ENCODE data around the gene NUDT14.

NUDT14 gene

DNA sequence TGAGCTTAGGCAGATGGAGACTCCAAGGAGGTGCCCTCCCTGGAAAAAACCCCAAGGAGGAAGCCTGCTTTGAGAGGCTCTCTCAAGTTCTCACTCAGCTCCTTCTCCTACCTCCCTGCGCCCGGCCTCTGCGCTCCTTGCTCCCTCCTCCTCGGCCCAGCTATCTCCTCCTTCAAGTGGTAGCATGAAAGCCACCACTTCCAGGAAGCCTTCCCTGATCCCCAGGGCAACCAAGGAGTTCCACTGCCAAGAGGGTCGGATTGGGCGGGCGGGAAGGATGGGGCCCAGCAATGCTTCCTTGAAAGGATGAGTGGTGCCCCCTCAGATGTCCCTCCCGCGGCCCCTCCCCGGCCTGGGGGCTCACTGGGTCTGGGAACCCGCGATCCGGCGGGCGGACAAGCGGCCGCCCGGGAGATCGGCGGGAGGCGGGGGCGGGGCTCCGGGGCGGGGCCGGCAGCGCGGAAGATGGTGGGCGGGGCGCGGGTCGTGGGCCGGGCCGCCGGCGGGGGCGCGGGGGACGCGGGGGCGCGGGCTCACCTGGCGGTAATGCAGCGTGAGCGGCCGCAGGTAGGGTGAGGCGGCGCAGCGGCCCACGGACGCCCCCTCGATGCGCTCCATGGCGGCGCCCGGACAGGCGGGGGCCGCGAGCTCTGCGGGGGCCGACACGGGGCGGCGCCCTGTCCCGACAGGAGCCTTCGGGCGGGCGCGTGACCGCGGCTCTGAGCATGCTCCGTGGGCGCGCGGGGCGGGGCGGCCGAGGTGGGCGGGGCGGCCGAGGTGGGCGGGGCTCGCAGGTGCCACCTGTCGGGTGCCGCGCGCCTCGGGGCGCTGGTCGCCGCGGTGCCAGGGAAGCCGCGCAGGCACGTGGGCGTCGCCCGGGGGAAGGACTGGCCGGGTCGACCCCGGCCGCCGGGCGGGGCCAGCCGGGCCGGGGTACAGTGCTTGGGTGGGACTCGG is at the start of gene NUDT14:
TSS of gene NUDT14 (minus strand) at position 721 of the 957 bp plus-strand sequence. CDS start at position 618, 103 bp downstream.
- peak; percentile 74 to 83 for DNase-seq (ENCODE audit: low read depth in 2 of 2)

DNA sequence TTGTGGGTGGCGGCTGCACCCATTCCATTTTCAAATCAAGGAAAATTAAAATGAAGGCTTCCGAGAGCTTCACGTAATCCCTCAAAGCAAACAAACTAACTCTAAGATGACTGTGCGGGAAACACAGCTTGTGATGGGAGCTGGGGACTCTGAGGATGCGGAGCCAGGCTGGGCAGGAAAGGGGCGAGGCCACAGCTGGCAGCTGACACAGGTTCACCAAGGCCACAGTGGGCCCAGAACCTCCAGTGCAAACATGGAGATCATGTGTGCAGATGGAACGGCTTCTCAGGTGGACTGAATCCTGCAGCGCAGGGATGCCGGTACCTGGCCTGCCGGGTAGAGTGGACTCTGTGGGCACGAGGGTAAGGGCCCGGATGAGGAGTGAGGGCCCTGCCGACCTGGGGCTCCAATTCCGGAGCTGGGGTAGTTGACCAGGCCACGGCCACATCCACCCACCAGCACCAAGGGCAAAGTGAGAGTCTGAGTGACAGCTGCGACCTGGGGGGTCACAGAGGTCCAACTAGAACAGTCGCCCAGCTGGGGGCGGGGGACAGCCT is 48.1 kb upstream of the NUDT14 start:
- no peak for DNase-seq (ENCODE audit: low read depth in 2 of 2)

DNA sequence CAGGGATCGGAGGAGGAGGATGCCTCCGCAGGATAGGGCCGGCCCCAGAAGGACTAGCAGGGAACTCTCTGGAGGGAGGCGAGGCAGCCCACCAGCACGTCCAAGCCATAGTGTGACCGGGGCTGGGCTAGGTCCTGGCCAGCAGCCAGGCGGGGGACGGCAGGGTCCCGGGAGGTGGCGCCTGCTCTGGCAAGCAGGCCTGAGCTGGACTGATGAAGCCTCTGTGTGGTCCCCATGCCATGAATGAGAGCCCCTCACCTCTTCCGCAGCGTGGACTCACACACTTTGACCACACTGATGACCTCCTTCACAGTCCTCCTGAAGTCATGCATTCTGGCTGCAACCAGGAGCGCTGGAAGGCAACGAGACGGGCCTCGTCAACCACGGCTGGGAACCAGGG is 47.5 kb upstream of the NUDT14 start:
- no peak for DNase-seq (ENCODE audit: low read depth in 2 of 2)

DNA sequence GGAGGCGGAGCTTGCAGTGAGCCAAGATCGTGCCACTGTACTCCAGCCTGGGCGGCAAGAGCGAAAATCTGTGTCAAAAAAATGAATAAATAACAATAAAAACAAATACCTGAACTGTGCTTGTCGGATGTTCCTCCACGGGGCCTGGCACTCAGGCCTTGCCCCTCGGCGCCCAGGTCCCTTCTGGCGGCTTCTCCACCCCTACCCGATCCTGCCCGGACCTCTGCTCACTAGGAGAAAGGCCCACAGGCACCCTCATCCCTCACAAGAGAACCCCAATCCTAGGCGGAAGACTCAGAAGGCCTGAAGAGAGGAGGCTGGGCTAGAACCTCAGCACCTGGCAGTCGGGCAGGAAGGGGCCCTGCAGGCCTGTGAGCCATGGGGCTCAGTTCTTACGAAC is 46.2 kb upstream of the NUDT14 start:
- no peak for DNase-seq (ENCODE audit: low read depth in 2 of 2)

- DNase-seq (ENCODE audit: low read depth in 2 of 2): no peak
Measured at GRCh38 chr14:105226198-105226597, 45.1 kb upstream of the NUDT14 start.

GRCh38 chr14:105224845-105225570 is 43.9 kb upstream of the NUDT14 start:
- DNase-seq (ENCODE audit: low read depth in 2 of 2): no peak

GRCh38 chr14:105223770-105224544 is 42.8 kb upstream of the NUDT14 start:
- DNase-seq (ENCODE audit: low read depth in 2 of 2): no peak

DNA sequence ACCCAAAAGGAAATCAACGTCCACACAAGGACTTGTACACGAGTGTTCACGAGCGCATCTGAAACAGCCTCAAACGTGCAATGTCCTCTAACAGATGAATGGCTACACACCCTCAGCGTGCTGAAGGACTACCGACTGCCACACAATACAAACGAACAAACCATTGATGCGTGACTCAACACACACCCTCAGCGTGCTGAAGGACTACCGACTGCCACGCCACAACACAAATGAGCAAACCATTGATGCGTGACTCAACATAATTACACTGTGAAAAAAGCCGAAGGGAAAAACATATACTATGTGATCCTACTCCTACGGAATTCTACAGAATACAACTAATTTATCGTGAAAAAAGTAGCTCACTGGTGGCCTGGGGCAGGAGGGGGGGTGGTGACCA is 42.1 kb upstream of the NUDT14 start:
- DNase-seq (ENCODE audit: low read depth in 2 of 2): no peak

- no peak for DNase-seq (ENCODE audit: low read depth in 2 of 2)
Measured at GRCh38 chr14:105221598-105222178, 40.6 kb upstream of the NUDT14 start.

- no peak for DNase-seq (ENCODE audit: low read depth in 2 of 2)
Measured at GRCh38 chr14:105220699-105221597, 39.8 kb upstream of the NUDT14 start.

- DNase-seq (ENCODE audit: low read depth in 2 of 2): no peak
Measured at GRCh38 chr14:105219753-105220152, 38.6 kb upstream of the NUDT14 start.

GRCh38 chr14:105219043-105219612 is 38.0 kb upstream of the NUDT14 start:
- DNase-seq (ENCODE audit: low read depth in 2 of 2): no peak

DNA sequence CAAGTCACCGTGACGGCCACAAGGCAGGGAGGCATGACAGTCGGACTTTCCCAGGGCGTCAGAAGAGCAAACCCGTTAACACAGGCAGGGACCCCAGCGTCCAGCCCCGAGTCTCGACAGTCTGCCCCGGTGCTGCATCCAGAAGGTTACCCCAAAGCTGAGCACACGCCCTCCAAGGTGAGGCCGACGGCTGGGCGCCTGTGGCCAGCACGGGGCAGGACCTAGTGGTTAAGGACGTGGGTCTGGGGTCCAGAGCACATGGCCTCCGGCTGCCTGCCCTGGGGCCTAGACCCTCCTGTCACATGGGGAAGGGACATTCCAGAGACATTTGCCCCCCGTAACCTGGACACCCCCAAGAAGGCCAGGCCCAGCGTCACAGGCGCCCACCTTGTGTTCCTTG is 37.5 kb upstream of the NUDT14 start:
- no peak for DNase-seq (ENCODE audit: low read depth in 2 of 2)

DNA sequence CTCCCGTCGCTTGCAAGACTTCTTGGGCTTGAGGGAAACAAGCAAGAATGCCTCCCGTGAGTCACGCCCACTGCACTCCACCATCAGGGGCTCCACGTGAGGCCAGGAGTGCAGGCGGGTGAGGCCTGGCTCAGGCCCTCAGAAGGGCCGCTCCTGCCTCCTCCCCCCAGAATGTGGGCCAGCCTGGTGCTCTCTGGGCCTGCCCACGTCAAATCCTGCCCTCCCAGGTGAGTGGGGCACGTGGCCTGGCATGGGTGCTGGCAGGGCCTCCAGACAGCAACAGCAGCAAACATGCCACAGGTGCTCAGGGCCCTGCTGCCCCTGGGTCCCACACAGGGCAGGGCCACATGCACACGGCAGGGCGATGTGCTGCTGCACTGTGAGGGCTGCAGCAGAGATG is 36.7 kb upstream of the NUDT14 start:
- no peak for DNase-seq (ENCODE audit: low read depth in 2 of 2)

- DNase-seq (ENCODE audit: low read depth in 2 of 2): no peak
Measured at GRCh38 chr14:105216490-105217247, 35.6 kb upstream of the NUDT14 start.

- DNase-seq (ENCODE audit: low read depth in 2 of 2): no peak
Measured at GRCh38 chr14:105215602-105216001, 34.5 kb upstream of the NUDT14 start.

- no peak for DNase-seq (ENCODE audit: low read depth in 2 of 2)
Measured at GRCh38 chr14:105214324-105214915, 33.3 kb upstream of the NUDT14 start.

DNA sequence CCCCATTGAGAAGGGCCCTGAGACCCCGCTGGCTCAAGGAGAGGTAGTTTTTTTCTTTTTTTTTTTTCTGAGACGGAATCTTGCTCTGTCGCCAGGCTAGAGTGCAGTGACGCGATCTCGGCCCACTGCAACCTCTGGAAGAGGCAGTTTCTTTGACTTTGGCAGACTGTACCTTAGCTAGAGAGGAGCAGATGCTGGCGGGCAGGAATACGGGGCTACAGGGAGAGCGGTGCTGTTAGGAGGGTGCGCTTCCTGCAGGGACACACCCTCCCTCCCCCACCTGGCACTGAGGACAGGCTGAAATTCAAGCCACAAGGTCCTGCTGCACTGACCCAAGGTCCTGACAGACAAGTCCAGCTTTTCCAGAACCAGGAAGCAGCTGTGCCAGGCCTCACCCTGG is 32.2 kb upstream of the NUDT14 start:
- no peak for DNase-seq (ENCODE audit: low read depth in 2 of 2)

All from stimulated activated CD8-positive, alpha-beta memory T cell treated with anti-CD3 and anti-CD28 coated beads, Interleukin-2, amount 100 ng/mL, for 48 hours (primary cell).